Left renal pelvis (tissue), 4 donors: ENCODE measurements around the gene MYOF. TPM values are rescaled to one million over a fixed set of nuclear protein-coding genes. Genes with fewer than 3 reads are reported as not detected.

Source experiments
- DNase-seq, 4 donors: peaks; one replicate each; pipeline ENCODE4 v3.0.0-alpha.2; 2013; ENCODE audit warnings: low read depth in 4 of 4, low spot score in 3 of 4
- polyA plus RNA-seq, 4 donors: library from polyadenylated mRNA; unstranded; fragments of 120-200 nt; gene quantifications; one replicate each; pipeline ENCODE4 v1.2.1, GENCODE V29; 2013; ENCODE audit not compliant: insufficient read length in 4 of 4

The MYOF gene
- polyA plus RNA-seq, 4 donors: 31.7 to 45.8 (median 36.8) TPM

- DNase-seq: no peak
These were observed 78.1 kb downstream of the MYOF start for GRCh38 chr10:93404048-93404354.

GRCh38 chr10:93403152-93404047 lies 78.7 kb downstream of the MYOF start:
- DNase-seq: no peak

- DNase-seq: no peak
These were observed 79.9 kb downstream of the MYOF start for GRCh38 chr10:93402192-93402591.

DNA sequence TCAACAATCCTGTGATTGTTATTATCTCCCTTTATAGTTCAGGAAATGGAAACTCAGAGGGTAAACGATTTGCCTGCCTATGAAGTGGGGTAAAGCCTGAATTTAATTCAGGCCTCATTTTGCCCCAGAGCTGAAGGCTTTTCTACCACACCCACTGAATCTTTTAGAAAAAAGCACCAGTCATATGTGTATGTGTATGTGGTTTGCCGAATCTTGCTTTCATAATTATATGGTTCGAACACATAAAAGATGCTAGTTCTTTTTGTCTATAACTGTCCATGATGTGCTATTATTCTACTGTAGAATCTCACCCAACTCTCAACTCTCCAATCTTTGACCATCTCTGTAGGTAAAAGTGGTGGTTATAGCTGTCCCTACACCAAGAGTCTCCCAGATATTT lies 83.6 kb downstream of the MYOF start:
- no peak for DNase-seq

- DNase-seq: no peak
These were observed 85.1 kb downstream of the MYOF start for GRCh38 chr10:93397020-93397419.

- no peak for DNase-seq
These were observed 88.9 kb downstream of the MYOF start for GRCh38 chr10:93393211-93393610.

GRCh38 chr10:93392121-93392520 lies 90.0 kb downstream of the MYOF start:
- no peak for DNase-seq

- no peak for DNase-seq
These were observed 91.6 kb downstream of the MYOF start for GRCh38 chr10:93390306-93391090.

- no peak for DNase-seq
These were observed 95.3 kb downstream of the MYOF start for GRCh38 chr10:93386631-93387369.

- no peak for DNase-seq
These were observed 96.8 kb downstream of the MYOF start for GRCh38 chr10:93385345-93385744.

GRCh38 chr10:93384006-93384405 lies 98.1 kb downstream of the MYOF start:
- no peak for DNase-seq

DNA sequence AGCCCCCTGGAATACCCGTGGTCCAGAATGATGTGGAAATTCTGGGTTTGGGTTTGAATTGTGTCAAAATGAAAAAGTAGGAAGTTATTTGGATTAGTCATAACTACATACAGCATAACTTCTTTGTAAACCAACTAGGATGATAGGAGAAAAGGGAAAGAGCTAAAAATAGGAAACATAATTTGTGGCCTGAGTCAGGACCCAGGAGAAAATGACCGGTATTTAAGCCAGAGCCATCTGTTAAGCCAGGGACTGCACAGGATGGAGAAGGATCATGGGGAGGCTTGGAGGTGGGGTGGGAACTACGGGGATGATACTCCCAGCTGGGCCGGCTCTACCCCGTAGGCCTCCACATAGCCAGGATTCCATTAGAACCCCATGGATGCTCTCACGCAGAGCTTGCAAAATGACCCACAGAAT lies 98.6 kb downstream of the MYOF start:
- DNase-seq: no peak

GRCh38 chr10:93379731-93380575 lies 102.2 kb downstream of the MYOF start:
- no peak for DNase-seq

DNA sequence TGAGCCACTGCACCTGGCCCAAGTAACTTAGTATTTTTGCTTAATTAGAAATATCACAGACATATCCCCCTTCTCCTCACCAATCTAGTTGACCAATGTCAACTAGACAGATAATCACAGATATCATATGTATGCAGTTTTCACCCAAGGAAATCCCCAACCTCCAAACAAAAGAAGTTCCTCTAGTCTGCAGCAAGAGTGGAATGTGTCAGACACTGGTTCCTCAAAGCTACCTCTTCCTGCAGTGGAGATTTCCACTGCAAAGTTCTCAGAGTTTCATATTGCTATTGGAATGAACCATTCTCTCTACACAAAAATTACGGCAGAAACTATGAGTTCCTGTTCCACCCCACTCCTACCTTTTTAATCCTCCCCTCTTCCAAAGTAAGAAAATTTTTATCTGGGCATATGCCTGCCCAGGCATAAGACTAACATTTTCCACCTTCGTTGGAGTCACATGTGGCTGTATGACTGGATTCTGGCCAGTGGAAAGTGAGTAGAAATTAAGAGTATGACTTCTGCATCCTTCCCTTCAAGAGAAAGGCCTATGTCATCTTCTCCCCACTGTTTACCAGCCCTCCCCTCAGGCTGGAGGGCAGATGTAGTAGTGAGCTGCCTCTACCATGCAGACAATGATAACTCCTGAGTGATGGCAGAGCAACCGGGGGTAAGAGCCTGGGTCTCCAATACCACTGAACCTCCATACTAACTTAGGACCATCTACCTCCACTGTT lies 103.0 kb downstream of the MYOF start:
- no peak for DNase-seq

DNA sequence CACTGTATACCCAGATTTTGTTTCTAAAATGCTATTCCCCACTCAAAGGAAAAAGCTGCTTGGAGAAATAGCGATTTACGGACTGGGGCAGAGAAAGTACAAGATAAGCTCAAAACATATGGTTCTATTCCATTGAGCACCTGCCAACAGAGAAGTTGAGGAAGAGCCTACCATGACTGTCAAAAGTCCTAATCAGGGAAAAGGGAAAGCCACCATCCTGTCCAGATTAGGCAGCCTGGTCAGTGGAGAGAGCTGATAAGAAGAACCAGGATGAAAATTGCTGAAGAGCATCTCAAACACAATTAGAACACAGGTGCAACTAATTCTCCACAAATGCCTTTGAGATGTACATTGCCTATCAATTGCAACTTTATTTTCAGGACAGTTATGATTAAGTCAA lies 104.1 kb downstream of the MYOF start:
- DNase-seq: no peak

DNA sequence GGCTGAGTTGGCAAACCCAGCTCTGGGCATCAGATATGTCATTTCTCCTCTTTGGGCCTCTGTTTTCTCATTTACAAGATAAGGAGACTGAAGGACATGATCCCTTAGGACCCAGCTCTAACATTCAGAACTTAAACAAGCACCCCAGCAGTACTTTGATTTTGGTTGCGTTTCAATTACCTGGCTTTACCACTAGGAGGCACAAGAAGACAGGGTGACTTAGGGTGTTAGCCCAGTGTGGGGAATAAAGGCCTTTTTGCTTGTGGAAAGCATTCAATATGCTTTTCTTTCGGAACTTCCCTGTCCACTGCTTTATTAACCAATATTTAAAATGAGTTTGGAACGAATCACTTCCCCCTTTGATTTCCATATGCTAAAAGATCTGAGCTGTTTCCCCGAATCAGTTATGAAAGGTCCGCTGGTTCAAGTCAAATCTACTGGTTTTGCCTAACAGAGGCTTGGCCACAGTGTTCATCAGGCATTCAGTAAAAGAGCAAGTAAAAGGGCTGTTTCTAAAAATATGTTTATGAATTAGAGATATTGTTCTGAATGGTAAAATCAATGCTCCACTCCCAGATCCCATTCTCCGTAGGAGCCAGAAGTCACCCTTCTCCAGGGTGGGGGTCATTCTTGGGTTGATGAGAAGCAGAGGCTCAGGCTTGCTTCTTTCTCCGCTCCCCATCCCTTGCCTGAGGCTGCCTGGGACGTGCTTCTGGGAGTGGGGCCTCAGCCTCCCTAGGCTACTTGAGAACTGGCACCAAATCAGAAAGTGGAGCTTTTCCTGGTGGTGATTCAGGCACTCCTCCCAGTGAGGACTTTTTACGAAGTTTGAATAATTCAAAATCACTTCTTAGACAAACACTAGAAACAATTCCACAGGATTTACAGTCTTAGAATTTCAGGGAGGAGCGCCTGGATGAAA lies 105.5 kb downstream of the MYOF start:
- peak; percentile 68 to 76 (median 70) for DNase-seq

GRCh38 chr10:93370961-93371360 lies 111.2 kb downstream of the MYOF start:
- DNase-seq: no peak

GRCh38 chr10:93369588-93370164 lies 112.5 kb downstream of the MYOF start:
- DNase-seq: no peak
